HepG2 (cell line): Measurements from ENCODE around the gene LGR6. TPM values are rescaled to one million over a fixed set of nuclear protein-coding genes. Genes with fewer than 3 reads are reported as not detected.

Source experiments
- ATAC-seq: fragments of 200-7000 bp; cut with Tn5 transposase; 3 replicates; pipeline ENCODE4 v1.9.1; 2020; ENCODE audit warnings: mild to moderate bottlenecking, moderate library complexity
- BruUV-seq: library from RNA; stranded (reverse); fragments of 400-500 nt; replicated peaks from 2 replicates; lab custom pipeline; 2021; lab: Mats Ljungman, UMichigan
- CTCF ChIA-PET: fragments of 300-600 bp; formaldehyde crosslinking; extraction: SDS; loops from one replicate; lab custom pipeline; 2021; ENCODE audit warnings: low total read pairs, inconsistent platforms, low intra/inter-chr PET ratio; lab: Yijun Ruan, JAX
- POLR2A ChIA-PET: fragments of 350-600 bp; sonication (Branson Sonifier 250); formaldehyde crosslinking; loops from one replicate; lab custom pipeline; 2020; ENCODE audit warnings: antibody characterized with exemption, inconsistent platforms; lab: Yijun Ruan, JAX
- DNase-seq: peaks from one replicate; pipeline ENCODE4 v3.0.0-alpha.2; 2015; ENCODE audit warnings: low spot score
- FAIRE-seq: peaks from 3 replicates; lab custom pipeline; 2011; peaks lifted over from hg19 to GRCh38; lab: Jason Lieb, UNC
- H2AFZ ChIP-seq: one replicate; pipeline ENCODE4 v1.6.1; 2011; ENCODE audit warnings: low read length, inconsistent platforms
- H3K27ac ChIP-seq: fragments of 300-600 bp; 3 replicates; pipeline ENCODE4 v1.8.0; 2011; ENCODE audit warnings: mixed run types, mild to moderate bottlenecking, mixed read lengths, low read length, inconsistent platforms; ENCODE audit not compliant: insufficient read depth; ENCODE audit errors: extremely low read length
- H3K27me3 ChIP-seq, 2 experiments: fragments of 200-600 bp in 1 of 2; 2 replicates in 1 of 2; 3 replicates in 1 of 2; pipeline versions ENCODE4 v1.6.0 to v1.8.0; 2011; ENCODE audit warnings: low read length in 2 of 2, mild to moderate bottlenecking in 2 of 2, moderate library complexity in 2 of 2, inconsistent platforms in 1 of 2; ENCODE audit not compliant: insufficient read depth in 2 of 2, control insufficient read depth in 1 of 2
- H3K36me3 ChIP-seq, 2 experiments: fragments of 200-600 bp in 1 of 2; replicated peaks in 1 of 2; 2 replicates in 1 of 2; 3 replicates in 1 of 2; pipeline versions ENCODE4 v1.5.1 to v1.8.0; 2011; ENCODE audit warnings: low read length in 2 of 2, inconsistent platforms in 1 of 2; ENCODE audit not compliant: insufficient read depth in 2 of 2, control insufficient read depth in 1 of 2
- H3K4me1 ChIP-seq: 2 replicates; pipeline ENCODE4 v1.5.1; 2012; ENCODE audit warnings: low read length, inconsistent platforms; ENCODE audit not compliant: insufficient read depth
- H3K4me2 ChIP-seq: 2 replicates; pipeline ENCODE4 v1.6.0; 2011; ENCODE audit warnings: low read depth, low read length, inconsistent platforms
- H3K4me3 ChIP-seq, 3 experiments: fragments of 200-600 bp in 1 of 3; sonication (generic), shearing (Covaris generic) in 1 of 3; replicated peaks in 1 of 3; 2 replicates each; pipeline ENCODE4 v1.5.1; 2011 to 2016; ENCODE audit warnings: low read length in 3 of 3, inconsistent platforms in 2 of 3, low read depth in 2 of 3, mild to moderate bottlenecking in 2 of 3, control low read depth in 1 of 3, mixed read lengths in 1 of 3; ENCODE audit not compliant: insufficient read depth in 1 of 3
- H3K79me2 ChIP-seq: one replicate; pipeline ENCODE4 v1.6.1; 2011; ENCODE audit warnings: low read length, inconsistent platforms; ENCODE audit not compliant: insufficient read depth
- H3K9ac ChIP-seq: 2 replicates; pipeline ENCODE4 v1.6.0; 2011; ENCODE audit warnings: mild to moderate bottlenecking, low read depth, low read length, inconsistent platforms; ENCODE audit not compliant: insufficient read depth
- H3K9me3 ChIP-seq: 2 replicates; pipeline ENCODE4 v1.5.1; 2012; ENCODE audit warnings: mild to moderate bottlenecking, low read length
- H4K20me1 ChIP-seq: 2 replicates; pipeline ENCODE4 v1.6.0; 2011; ENCODE audit warnings: inconsistent platforms, mild to moderate bottlenecking, low read length, moderate library complexity; ENCODE audit not compliant: insufficient read depth
- EP300 ChIP-seq, 3 experiments: sonication (generic) in 1 of 3; formaldehyde crosslinking in 1 of 3; IDR thresholded peaks; 2 replicates each; pipeline versions ENCODE4 v1.5.1 to v1.6.1; 2011 to 2020; ENCODE audit warnings: low read depth in 2 of 3, low read length in 2 of 3, borderline replicate concordance in 1 of 3, improper control_type of control experiment in 1 of 3, mild to moderate bottlenecking in 1 of 3, missing genetic modification reagents in 1 of 3, moderate library complexity in 1 of 3
- MEIS2 ChIP-seq: sonication (generic); formaldehyde crosslinking; IDR thresholded peaks from 2 replicates; pipeline ENCODE4 v1.9.0; 2021; ENCODE audit warnings: mild to moderate bottlenecking, missing genetic modification reagents
- STAG1 ChIP-seq: sonication (generic); formaldehyde crosslinking; IDR thresholded peaks from 2 replicates; pipeline ENCODE4 v1.4.0; 2020; ENCODE audit warnings: missing genetic modification reagents
- WIZ ChIP-seq: sonication (generic); formaldehyde crosslinking; IDR thresholded peaks from 2 replicates; pipeline ENCODE4 v1.5.1; 2020; ENCODE audit warnings: mild to moderate bottlenecking, missing genetic modification reagents
- ZNF234 ChIP-seq: sonication (generic); formaldehyde crosslinking; conservative IDR thresholded peaks from 2 replicates; pipeline ENCODE4 v1.5.1; 2020; ENCODE audit warnings: mild to moderate bottlenecking, missing genetic modification reagents
- ZNF33B ChIP-seq: sonication (generic); formaldehyde crosslinking; IDR thresholded peaks from 2 replicates; pipeline ENCODE4 v1.5.1; 2020; ENCODE audit warnings: mild to moderate bottlenecking, missing genetic modification reagents
- ZNF354B ChIP-seq: sonication (generic); formaldehyde crosslinking; IDR thresholded peaks from 2 replicates; pipeline ENCODE4 v1.8.0; 2022; ENCODE audit warnings: mild to moderate bottlenecking, missing genetic modification reagents
- ZNF501 ChIP-seq: sonication (generic); formaldehyde crosslinking; IDR thresholded peaks from 2 replicates; pipeline ENCODE4 v1.5.1; 2020; ENCODE audit warnings: mild to moderate bottlenecking, moderate library complexity, missing genetic modification reagents
- ZNF652 ChIP-seq: IDR thresholded peaks from 2 replicates; pipeline ENCODE4 v1.6.1; 2016; ENCODE audit warnings: low read depth, borderline replicate concordance
- ZNF660 ChIP-seq: sonication (generic); formaldehyde crosslinking; IDR thresholded peaks from 2 replicates; pipeline ENCODE4 v1.5.1; 2020; ENCODE audit warnings: mild to moderate bottlenecking, low read depth, missing genetic modification reagents, borderline replicate concordance
- ZNF780A ChIP-seq: sonication (generic); formaldehyde crosslinking; IDR thresholded peaks from 2 replicates; pipeline ENCODE4 v1.8.0; 2022; ENCODE audit warnings: mild to moderate bottlenecking, missing genetic modification reagents, moderate library complexity
- WGBS: methylation state at CpG from one replicate; pipeline ENCODE4 v1.1.6; 2017; ENCODE audit warnings: low lambda C conversion rate; 5-methylcytosine and 5-hydroxymethylcytosine counted together
- in situ Hi-C: cut with HindIII; loops from 2 replicates; pipeline ENCODE4 v1.10.0; 2017; ENCODE audit warnings: low pct_unique_long_range_greater_than_20kb; ENCODE audit not compliant: extremely low pct_ligation_motif_present
- intact Hi-C: fragments of 100-400 bp; cut with micrococcal nuclease; formaldehyde crosslinking; loops from one replicate; pipeline ENCODE4 v1.10.0; 2022; ENCODE audit not compliant: unreplicated experiment
- polyA plus RNA-seq, 8 experiments: library from polyadenylated mRNA; depleted of rRNA in 3 of 8; stranded (reverse) in 7 of 8; unstranded in 1 of 8; fragments of >200 nt; fragmentation: Illumina TruSeq in 4 of 8; extraction: Trizol in 4 of 8; gene quantifications; 2 replicates each; pipeline versions ENCODE4 v1.2.1 to v1.2.3, GENCODE V29; 2011 to 2016; ENCODE audit warnings: low read depth in 4 of 8, missing spikeins in 1 of 8, mixed read lengths in 1 of 8; ENCODE audit not compliant: insufficient read depth in 1 of 8
- total RNA-seq, 5 experiments: library from RNA; depleted of rRNA; stranded (reverse); fragments of >200 nt; fragmentation: Illumina TruSeq; extraction: Trizol; gene quantifications; 2 replicates each; pipeline ENCODE4 v1.2.3, GENCODE V29; 2016; ENCODE audit warnings: low read depth in 1 of 5
- TF ChIP-seq, protein P1 (sequence below): sonication (generic); formaldehyde crosslinking; IDR thresholded peaks from 2 replicates; pipeline ENCODE4 v1.5.0; 2020; ENCODE audit warnings: mild to moderate bottlenecking, missing genetic modification reagents, borderline replicate concordance

Gene LGR6
- total and polyA plus RNA-seq, 2 of the 13 experiments (the other 11 are each of a cell fraction or from before 2014, with no cell fraction given): 0.07 TPM; not detected in 1

DNA sequence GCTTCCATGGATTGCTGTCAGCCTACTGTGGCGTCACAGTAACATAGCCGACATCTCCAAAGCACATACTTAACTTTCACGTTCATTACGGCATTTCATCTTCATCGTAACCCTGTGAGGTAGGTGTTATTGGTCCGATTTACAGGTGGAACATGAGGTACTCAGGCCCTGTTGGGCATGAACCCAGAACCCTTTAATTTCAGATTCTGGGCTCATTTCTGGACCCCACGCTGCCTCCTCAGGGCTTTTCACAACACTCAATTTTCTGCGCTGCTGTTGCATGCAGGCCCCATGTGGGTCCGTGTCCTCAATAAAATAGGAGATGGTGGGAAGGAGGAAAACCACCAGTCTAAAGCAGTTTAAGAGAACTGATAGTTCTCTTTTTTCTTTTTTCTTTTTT is 108.6 kb downstream of the LGR6 start:
- intact Hi-C loops: no loop called here
- BruUV-seq: no TSS peak
- DNase-seq (no peak), FAIRE-seq (no peak), ATAC-seq (no peak)
- Histone ChIP-seq H3K4me2 (no peak overlapping the region), H3K79me2 (no peaks in the 10 kb centered on the region), H3K27me3 (peaks cover 3 to 82% of the 10 kb centered on the region in 2 experiments; a peak in 3 of 5 replicates), H4K20me1 (no peaks in the 10 kb centered on the region), H3K4me3 (no peak overlapping the region), H2AFZ (no peak overlapping the region), H3K36me3 (no peaks in the 10 kb centered on the region), H3K27ac (no peak overlapping the region), H3K9ac (no peak overlapping the region), H3K4me1 (peaks cover 12% of the 10 kb centered on the region; the same call in 1 of the 2 replicates), H3K9me3 (no peaks in the 10 kb centered on the region)
- in situ Hi-C loops: no loop called here
- 66% methylated on average over 9 of the region's 9 CpGs for WGBS
- POLR2A ChIA-PET: no interaction called here
- no peak for TF ChIP-seq ZNF652 (CRISPR knock-in tag)
- TF ChIP-seq STAG1 (CRISPR knock-in tag): no peak
- TF ChIP-seq, protein P1, sequence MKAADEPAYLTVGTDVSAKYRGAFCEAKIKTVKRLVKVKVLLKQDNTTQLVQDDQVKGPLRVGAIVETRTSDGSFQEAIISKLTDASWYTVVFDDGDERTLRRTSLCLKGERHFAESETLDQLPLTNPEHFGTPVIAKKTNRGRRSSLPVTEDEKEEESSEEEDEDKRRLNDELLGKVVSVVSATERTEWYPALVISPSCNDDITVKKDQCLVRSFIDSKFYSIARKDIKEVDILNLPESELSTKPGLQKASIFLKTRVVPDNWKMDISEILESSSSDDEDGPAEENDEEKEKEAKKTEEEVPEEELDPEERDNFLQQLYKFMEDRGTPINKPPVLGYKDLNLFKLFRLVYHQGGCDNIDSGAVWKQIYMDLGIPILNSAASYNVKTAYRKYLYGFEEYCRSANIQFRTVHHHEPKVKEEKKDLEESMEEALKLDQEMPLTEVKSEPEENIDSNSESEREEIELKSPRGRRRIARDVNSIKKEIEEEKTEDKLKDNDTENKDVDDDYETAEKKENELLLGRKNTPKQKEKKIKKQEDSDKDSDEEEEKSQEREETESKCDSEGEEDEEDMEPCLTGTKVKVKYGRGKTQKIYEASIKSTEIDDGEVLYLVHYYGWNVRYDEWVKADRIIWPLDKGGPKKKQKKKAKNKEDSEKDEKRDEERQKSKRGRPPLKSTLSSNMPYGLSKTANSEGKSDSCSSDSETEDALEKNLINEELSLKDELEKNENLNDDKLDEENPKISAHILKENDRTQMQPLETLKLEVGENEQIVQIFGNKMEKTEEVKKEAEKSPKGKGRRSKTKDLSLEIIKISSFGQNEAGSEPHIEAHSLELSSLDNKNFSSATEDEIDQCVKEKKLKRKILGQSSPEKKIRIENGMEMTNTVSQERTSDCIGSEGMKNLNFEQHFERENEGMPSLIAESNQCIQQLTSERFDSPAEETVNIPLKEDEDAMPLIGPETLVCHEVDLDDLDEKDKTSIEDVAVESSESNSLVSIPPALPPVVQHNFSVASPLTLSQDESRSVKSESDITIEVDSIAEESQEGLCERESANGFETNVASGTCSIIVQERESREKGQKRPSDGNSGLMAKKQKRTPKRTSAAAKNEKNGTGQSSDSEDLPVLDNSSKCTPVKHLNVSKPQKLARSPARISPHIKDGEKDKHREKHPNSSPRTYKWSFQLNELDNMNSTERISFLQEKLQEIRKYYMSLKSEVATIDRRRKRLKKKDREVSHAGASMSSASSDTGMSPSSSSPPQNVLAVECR (CRISPR knock-in tag): no peak
- TF ChIP-seq ZNF354B (CRISPR knock-in tag): no peak
- no peak for TF ChIP-seq MEIS2 (CRISPR knock-in tag)
- no peak for TF ChIP-seq WIZ
- no peak for TF ChIP-seq ZNF33B (CRISPR knock-in tag)
- no peak for TF ChIP-seq ZNF234
- TF ChIP-seq ZNF501 (CRISPR knock-in tag): no peak
- no peak for TF ChIP-seq ZNF660 (CRISPR knock-in tag)
- no peak for TF ChIP-seq EP300 (IDR thresholded peaks at IDR 0.05; ENCODE audit: low read depth in 2 of 2, low read length in 2 of 2)
- TF ChIP-seq EP300 (CRISPR knock-in tag; IDR thresholded peaks at IDR 0.05; ENCODE audit: borderline replicate concordance): no peak
- TF ChIP-seq ZNF780A (CRISPR knock-in tag): no peak
- CTCF ChIA-PET: no interaction called here
